HUES6 (cell line): ENCODE data around the gene SPG11.
"Not testable (repeated sequence)": the region's sequence is repeated elsewhere in the genome, so short reads cannot be mapped to it uniquely, and the experiment has no call there.

ENCODE experiments used
- H3K27ac ChIP-seq: 2 replicates; pipeline ENCODE4 v1.7.0; 2013; ENCODE audit warnings: low read depth, mild to moderate bottlenecking, low read length, inconsistent platforms
- H3K27me3 ChIP-seq: 2 replicates; pipeline ENCODE4 v1.6.1; 2013; ENCODE audit warnings: low read length; ENCODE audit not compliant: control insufficient read depth, insufficient read depth
- H3K36me3 ChIP-seq: 2 replicates; pipeline ENCODE4 v1.6.1; 2013; ENCODE audit warnings: low read length; ENCODE audit not compliant: control insufficient read depth, insufficient read depth
- H3K4me1 ChIP-seq: 2 replicates; pipeline ENCODE4 v1.6.1; 2013; ENCODE audit warnings: low read length; ENCODE audit not compliant: control insufficient read depth, insufficient read depth
- H3K4me3 ChIP-seq: 2 replicates; pipeline ENCODE4 v1.5.1; 2013; ENCODE audit warnings: low read depth, low read length
- H3K9ac ChIP-seq: one replicate; pipeline ENCODE4 v1.6.1; 2013; ENCODE audit warnings: mild to moderate bottlenecking, low read length
- H3K9me3 ChIP-seq: 2 replicates; pipeline ENCODE4 v1.6.1; 2013; ENCODE audit warnings: low read depth, low read length; ENCODE audit not compliant: control insufficient read depth, insufficient read depth

The SPG11 gene

GRCh38 chr15:44656913-44657312 is 6.5 kb downstream of the SPG11 start:
- Histone ChIP-seq H3K36me3 (peaks cover 53% of the 10 kb centered on the region), H3K9ac (no peak overlapping the region), H3K4me1 (no peaks in the 10 kb centered on the region), H3K4me3 (no peak overlapping the region), H3K9me3 (no peaks in the 10 kb centered on the region), H3K27ac (no peak overlapping the region), H3K27me3 (no peaks in the 10 kb centered on the region)

GRCh38 chr15:44656298-44656697 is 7.2 kb downstream of the SPG11 start:
- no peak overlapping the region for H3K27ac ChIP-seq
- H3K27me3 ChIP-seq = no peaks in the 10 kb centered on the region
- no peaks in the 10 kb centered on the region for H3K9me3 ChIP-seq
- no peaks in the 10 kb centered on the region for H3K4me1 ChIP-seq
- H3K9ac ChIP-seq = no peak overlapping the region
- H3K4me3 ChIP-seq = no peak overlapping the region
- peaks cover 60% of the 10 kb centered on the region for H3K36me3 ChIP-seq

GRCh38 chr15:44654858-44655257 is 8.6 kb downstream of the SPG11 start:
- Histone ChIP-seq H3K36me3 (peaks cover 67% of the 10 kb centered on the region), H3K9me3 (no peaks in the 10 kb centered on the region), H3K9ac (no peak overlapping the region)

GRCh38 chr15:44647637-44648036 is 15.8 kb downstream of the SPG11 start:
- Histone ChIP-seq H3K27me3 (no peaks in the 10 kb centered on the region), H3K4me3 (no peak overlapping the region), H3K4me1 (no peaks in the 10 kb centered on the region), H3K9me3 (no peaks in the 10 kb centered on the region), H3K36me3 (peaks cover 67% of the 10 kb centered on the region), H3K27ac (no peak overlapping the region), H3K9ac (no peak overlapping the region)

More at GRCh38 chr15:44654858-44655257, 8.6 kb downstream of the SPG11 start:
- Histone ChIP-seq H3K27ac (no peak overlapping the region), H3K4me1 (no peaks in the 10 kb centered on the region), H3K27me3 (no peaks in the 10 kb centered on the region), H3K4me3 (no peak overlapping the region)

- H3K9ac ChIP-seq = no peak overlapping the region
- no peak overlapping the region for H3K27ac ChIP-seq
- H3K4me3 ChIP-seq = no peak overlapping the region
- H3K9me3 ChIP-seq = no peaks in the 10 kb centered on the region
- no peaks in the 10 kb centered on the region for H3K27me3 ChIP-seq
- no peaks in the 10 kb centered on the region for H3K4me1 ChIP-seq
- peaks cover 62% of the 10 kb centered on the region for H3K36me3 ChIP-seq
Measured at GRCh38 chr15:44647036-44647435, 16.4 kb downstream of the SPG11 start.

GRCh38 chr15:44646460-44646859 is 17.0 kb downstream of the SPG11 start:
- no peaks in the 10 kb centered on the region for H3K27me3 ChIP-seq
- peaks cover 57% of the 10 kb centered on the region for H3K36me3 ChIP-seq
- no peak overlapping the region for H3K4me3 ChIP-seq
- H3K9me3 ChIP-seq = no peaks in the 10 kb centered on the region
- no peak overlapping the region for H3K27ac ChIP-seq
- no peaks in the 10 kb centered on the region for H3K4me1 ChIP-seq
- no peak overlapping the region for H3K9ac ChIP-seq

GRCh38 chr15:44641651-44642050 is 21.8 kb downstream of the SPG11 start:
- Histone ChIP-seq H3K4me1 (no peaks in the 10 kb centered on the region), H3K4me3 (no peak overlapping the region), H3K9me3 (no peaks in the 10 kb centered on the region), H3K36me3 (peaks cover 22% of the 10 kb centered on the region), H3K27me3 (no peaks in the 10 kb centered on the region), H3K9ac (no peak overlapping the region), H3K27ac (no peak overlapping the region)

GRCh38 chr15:44636976-44637375 is 26.5 kb downstream of the SPG11 start:
- Histone ChIP-seq H3K4me3 (no peak overlapping the region), H3K9me3 (no peaks in the 10 kb centered on the region), H3K4me1 (no peaks in the 10 kb centered on the region), H3K27me3 (no peaks in the 10 kb centered on the region), H3K27ac (no peak overlapping the region), H3K9ac (no peak overlapping the region), H3K36me3 (peaks cover 33% of the 10 kb centered on the region)

- H3K4me3 ChIP-seq = no peak overlapping the region
- H3K27me3 ChIP-seq = no peaks in the 10 kb centered on the region
- H3K4me1 ChIP-seq = no peaks in the 10 kb centered on the region
- H3K9me3 ChIP-seq = no peaks in the 10 kb centered on the region
- peaks cover 52% of the 10 kb centered on the region for H3K36me3 ChIP-seq
- no peak overlapping the region for H3K9ac ChIP-seq
- H3K27ac ChIP-seq = no peak overlapping the region
Measured at GRCh38 chr15:44633603-44634002, 29.9 kb downstream of the SPG11 start.

- H3K9ac ChIP-seq, H3K4me3 ChIP-seq, H3K27ac ChIP-seq, H3K4me1 ChIP-seq, H3K9me3 ChIP-seq, H3K27me3 ChIP-seq: not testable (repeated sequence)
- peaks cover 65% of the 10 kb centered on the region for H3K36me3 ChIP-seq
Measured at GRCh38 chr15:44625286-44625685, 38.2 kb downstream of the SPG11 start.

GRCh38 chr15:44623178-44623577 is 40.3 kb downstream of the SPG11 start:
- Histone ChIP-seq H3K36me3 (peaks cover 61% of the 10 kb centered on the region), H3K27me3 (no peaks in the 10 kb centered on the region), H3K9ac (no peak overlapping the region)

GRCh38 chr15:44620081-44620480 is 43.4 kb downstream of the SPG11 start:
- H3K9ac ChIP-seq = no peak overlapping the region

More at GRCh38 chr15:44623178-44623577, 40.3 kb downstream of the SPG11 start:
- no peak overlapping the region for H3K27ac ChIP-seq
- H3K9me3 ChIP-seq = no peaks in the 10 kb centered on the region
- no peaks in the 10 kb centered on the region for H3K4me1 ChIP-seq
- no peak overlapping the region for H3K4me3 ChIP-seq

More at GRCh38 chr15:44620081-44620480, 43.4 kb downstream of the SPG11 start:
- Histone ChIP-seq H3K4me3 (no peak overlapping the region), H3K27me3 (no peaks in the 10 kb centered on the region), H3K9me3 (no peaks in the 10 kb centered on the region), H3K27ac (no peak overlapping the region), H3K4me1 (no peaks in the 10 kb centered on the region), H3K36me3 (peaks cover 64% of the 10 kb centered on the region)
